Thoracic aorta (tissue), 2 donors: ENCODE results near the gene MEG3. TPM values are rescaled to one million over a fixed set of nuclear protein-coding genes. Genes with fewer than 3 reads are reported as not detected.

Experiments
- ATAC-seq: fragments of 150-250 bp; one replicate; pipeline ENCODE4 v1.8.0; 2017; ENCODE audit warnings: low read depth; ENCODE audit not compliant: insufficient number of reproducible peaks, low FRiP score
- DNase-seq: peaks from one replicate; pipeline ENCODE4 v3.0.0-alpha.2; 2020; ENCODE audit warnings: low spot score
- H3K27ac ChIP-seq, 2 donors: fragments of 200-600 bp; sonication (generic); 1 replicate in 1 of 2; 2 replicates in 1 of 2; pipeline ENCODE4 v1.5.1; 2016; ENCODE audit warnings: mild to moderate bottlenecking in 2 of 2, moderate library complexity in 2 of 2
- H3K27me3 ChIP-seq: fragments of 200-600 bp; sonication (generic); replicated peaks from 2 replicates; pipeline ENCODE4 v1.6.0; 2016; ENCODE audit warnings: mild to moderate bottlenecking; ENCODE audit not compliant: insufficient read depth
- H3K36me3 ChIP-seq: fragments of 200-600 bp; sonication (generic); one replicate; pipeline ENCODE4 v1.5.1; 2016
- H3K4me1 ChIP-seq, 2 donors: fragments of 200-600 bp; sonication (generic); 1 replicate in 1 of 2; 2 replicates in 1 of 2; pipeline versions ENCODE4 v1.5.1 to v1.6.0; 2016; ENCODE audit warnings: low read depth in 2 of 2, mild to moderate bottlenecking in 1 of 2; ENCODE audit not compliant: control insufficient read depth in 1 of 2
- H3K4me3 ChIP-seq: fragments of 200-600 bp; sonication (generic); 2 replicates; pipeline ENCODE4 v1.5.1; 2016; ENCODE audit warnings: mild to moderate bottlenecking
- H3K9me3 ChIP-seq: fragments of 200-600 bp; sonication (generic); 2 replicates; pipeline ENCODE4 v1.5.1; 2016
- CTCF ChIP-seq: fragments of 200-600 bp; sonication (generic); IDR thresholded peaks from one replicate; pipeline ENCODE4 v1.5.1; 2019; ENCODE audit warnings: antibody characterized with exemption
- total RNA-seq, 2 donors: library from RNA; depleted of rRNA; stranded (reverse); fragments of >200 nt; gene quantifications; one replicate each; pipeline versions ENCODE4 v1.1.0 to v1.2.3, GENCODE V29; 2016

Gene MEG3
- total RNA-seq, 2 donors from 2014 or later = 127 to 153 TPM

DNA sequence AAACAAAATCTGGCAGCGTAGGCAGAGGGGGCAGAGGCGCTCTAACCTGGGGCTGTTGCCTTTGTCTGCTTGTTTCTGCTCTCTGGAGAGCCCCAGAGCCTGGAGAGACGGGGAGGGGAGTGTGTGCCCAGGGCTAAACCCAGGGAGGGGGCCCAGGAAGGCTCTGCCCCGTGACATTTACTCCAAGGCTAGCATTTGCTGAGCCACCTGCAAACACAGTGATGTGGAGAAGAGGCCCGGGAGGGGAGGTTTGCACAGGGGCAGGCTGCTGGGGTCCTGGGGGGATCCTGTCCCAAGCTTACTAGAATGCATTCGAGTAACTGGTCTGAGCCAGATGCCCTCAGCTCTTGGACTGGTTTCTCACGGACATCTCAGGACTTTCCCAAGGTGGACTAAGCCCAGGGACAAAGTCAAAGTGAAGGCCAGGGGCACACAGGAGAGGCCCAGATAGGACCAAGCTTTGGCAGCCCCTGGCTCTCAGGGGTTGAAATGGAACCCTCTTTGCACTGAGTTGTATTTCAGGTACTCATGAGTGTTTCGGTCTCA lies 12.0 kb downstream of the MEG3 start:
- no peaks in the 10 kb centered on the region for H3K4me1 ChIP-seq
- H3K36me3 ChIP-seq = no peaks in the 10 kb centered on the region
- no peak for TF ChIP-seq CTCF
- no peak overlapping the region for H3K27ac ChIP-seq
- H3K9me3 ChIP-seq = no peaks in the 10 kb centered on the region
- H3K27me3 ChIP-seq = no peaks in the 10 kb centered on the region
- H3K4me3 ChIP-seq = no peak overlapping the region
- no peak for ATAC-seq
- no peak for DNase-seq

DNA sequence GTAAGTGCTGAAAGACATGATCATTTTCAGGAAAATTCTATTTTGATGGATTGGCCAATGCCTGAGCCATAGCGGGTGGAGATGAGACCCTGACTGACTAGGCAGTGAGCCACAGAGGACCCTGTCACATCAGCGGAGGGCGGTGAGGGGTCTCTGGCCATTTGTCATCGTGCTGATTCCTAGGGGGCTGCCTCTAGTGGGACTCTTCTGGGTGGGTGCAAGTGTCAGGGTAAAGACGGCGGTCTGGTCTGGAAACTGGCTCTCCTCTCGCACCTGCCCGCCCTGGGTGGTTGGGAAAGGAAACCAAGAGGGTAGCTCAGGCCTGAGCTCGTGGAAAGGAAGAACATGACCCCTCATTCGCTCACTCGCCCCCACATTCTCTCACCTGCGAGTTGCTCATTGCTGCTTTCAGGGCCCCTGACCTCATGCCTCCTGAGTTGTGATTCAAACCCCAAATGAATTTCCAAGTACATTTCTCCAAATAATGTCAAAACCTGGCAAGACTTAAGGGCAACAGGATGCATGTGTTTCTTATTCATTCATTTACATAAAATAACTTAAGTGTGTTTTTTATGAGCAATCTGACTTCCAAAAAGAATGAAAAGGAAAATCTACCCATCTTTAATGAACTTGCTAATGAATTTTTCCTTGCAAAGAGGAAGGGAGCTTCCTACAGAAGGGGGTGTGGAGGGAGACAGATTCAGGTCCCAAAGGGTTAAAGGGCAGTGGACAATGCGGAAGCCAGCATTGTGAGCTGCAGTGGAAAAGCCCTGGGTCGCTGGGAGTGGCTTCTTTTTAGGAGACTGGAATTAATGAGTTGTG lies 12.8 kb downstream of the MEG3 start:
- Histone ChIP-seq H3K9me3 (no peaks in the 10 kb centered on the region), H3K36me3 (no peaks in the 10 kb centered on the region), H3K4me1 (no peaks in the 10 kb centered on the region), H3K27me3 (no peaks in the 10 kb centered on the region), H3K4me3 (no peak overlapping the region), H3K27ac (no peak overlapping the region)
- no peak for TF ChIP-seq CTCF
- DNase-seq (no peak), ATAC-seq (no peak)

- no peak for ATAC-seq
- Histone ChIP-seq H3K4me1 (no peaks in the 10 kb centered on the region), H3K36me3 (no peaks in the 10 kb centered on the region), H3K27me3 (no peaks in the 10 kb centered on the region), H3K4me3 (no peak overlapping the region), H3K9me3 (no peaks in the 10 kb centered on the region), H3K27ac (no peak overlapping the region)
- TF ChIP-seq CTCF = no peak
- no peak for DNase-seq
Measured at GRCh38 chr14:100839315-100839585, 13.3 kb downstream of the MEG3 start.

GRCh38 chr14:100839681-100840111 lies 13.8 kb downstream of the MEG3 start:
- Histone ChIP-seq H3K27ac (no peak overlapping the region), H3K4me3 (no peak overlapping the region), H3K4me1 (no peaks in the 10 kb centered on the region), H3K9me3 (no peaks in the 10 kb centered on the region), H3K27me3 (no peaks in the 10 kb centered on the region), H3K36me3 (no peaks in the 10 kb centered on the region)
- TF ChIP-seq CTCF = no peak
- DNase-seq (no peak), ATAC-seq (no peak)

DNA sequence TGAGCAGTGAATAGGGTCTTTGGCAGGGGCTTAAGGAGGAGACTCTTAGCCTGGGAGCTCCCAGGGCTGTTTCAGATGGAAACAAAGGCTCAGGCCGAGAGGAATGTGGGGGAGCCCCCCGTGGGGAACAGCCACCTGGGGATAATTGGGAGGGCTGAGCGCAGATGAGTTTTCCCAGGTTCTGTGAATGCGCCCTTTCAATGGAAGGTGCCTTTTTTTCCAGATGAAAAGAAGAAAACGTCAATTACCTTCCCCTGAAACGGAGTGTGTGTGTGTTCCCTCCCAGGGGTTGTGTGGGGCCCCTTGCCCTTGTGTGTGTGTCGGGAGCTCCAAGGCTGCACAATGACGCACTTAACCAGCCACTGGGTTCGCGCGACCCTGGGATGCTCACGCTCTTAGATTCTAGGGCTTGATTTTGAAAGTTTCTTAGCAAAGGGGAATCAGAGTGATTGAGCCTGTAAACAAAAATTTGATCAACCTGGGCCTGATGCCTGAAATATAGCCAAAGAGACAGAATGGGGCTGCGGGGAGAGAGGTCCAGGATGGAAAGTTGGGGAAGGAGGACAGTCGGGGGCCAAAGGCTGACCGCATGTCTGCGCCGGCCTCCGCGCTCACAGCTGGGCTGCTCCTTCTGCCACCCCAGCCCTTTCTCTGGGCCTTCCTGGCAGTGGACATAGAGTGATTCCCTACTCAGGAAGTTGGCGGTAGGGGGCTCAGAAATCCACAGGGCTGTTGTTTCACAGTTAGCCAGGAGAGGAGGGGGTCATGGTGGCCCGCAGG lies 14.6 kb downstream of the MEG3 start:
- no peak for DNase-seq
- Histone ChIP-seq H3K9me3 (no peaks in the 10 kb centered on the region), H3K4me3 (no peak overlapping the region), H3K27ac (no peak overlapping the region), H3K27me3 (no peaks in the 10 kb centered on the region), H3K4me1 (no peaks in the 10 kb centered on the region), H3K36me3 (no peaks in the 10 kb centered on the region)
- TF ChIP-seq CTCF = no peak
- no peak for ATAC-seq
